Activated CD8-positive, alpha-beta memory T cell treated with anti-CD3 and anti-CD28 coated beads, Interleukin-2, amount 50 U/mL, for 1 hour (primary cell): ENCODE data around the gene TMEM178A.
"Not testable (repeated sequence)": the region's sequence is repeated elsewhere in the genome, so short reads cannot be mapped to it uniquely, and the experiment has no call there.

Experiments used
- DNase-seq: peaks from one replicate; pipeline ENCODE4 v3.0.0-alpha.2; 2020; ENCODE audit errors: extremely low read depth

TMEM178A gene

GRCh38 chr2:39715095-39715494 is 49.4 kb downstream of the TMEM178A start:
- no peak for DNase-seq

GRCh38 chr2:39715822-39716221 is 50.1 kb downstream of the TMEM178A start:
- DNase-seq = no peak

- DNase-seq = no peak
Observed at GRCh38 chr2:39717067-39717466, 51.4 kb downstream of the TMEM178A start.

DNA sequence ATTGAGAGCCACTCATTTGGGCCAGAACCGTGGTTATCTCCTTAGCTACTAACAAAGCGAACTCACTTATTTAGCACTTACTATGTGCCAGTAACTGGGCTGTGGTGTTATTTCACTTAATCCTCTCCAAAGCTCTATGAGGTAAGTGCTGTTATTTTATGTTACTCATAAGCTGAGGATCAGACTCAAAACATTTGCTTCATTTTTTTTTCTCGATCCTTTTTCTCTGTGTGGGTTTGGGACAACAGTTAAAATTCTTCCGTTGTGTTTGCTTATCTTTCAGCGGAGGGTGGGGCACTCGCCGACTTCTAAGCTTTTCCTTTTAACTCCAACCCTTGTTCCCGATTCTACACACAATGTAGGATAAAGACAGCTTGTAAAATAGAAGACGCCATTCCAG is 52.8 kb downstream of the TMEM178A start:
- DNase-seq = no peak

DNA sequence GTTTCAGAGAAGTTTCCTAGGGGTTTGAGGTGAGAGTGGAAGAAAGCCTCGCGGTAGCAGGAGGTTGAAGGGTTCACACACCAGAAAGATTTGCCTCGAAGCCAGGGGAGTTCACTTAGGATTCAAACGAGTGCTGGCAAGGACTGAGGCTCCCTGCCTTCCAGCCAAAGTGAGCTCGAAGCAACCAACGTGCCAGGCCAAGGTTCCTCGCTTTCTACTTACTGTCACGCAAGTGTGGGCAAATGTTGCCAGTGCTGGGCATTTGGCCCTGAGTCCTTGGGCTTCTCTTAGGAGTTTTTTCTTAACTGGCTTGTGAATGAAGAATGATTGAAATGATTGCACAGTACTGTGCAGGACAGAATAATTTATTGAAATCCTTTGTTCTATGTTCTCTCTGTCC is 53.6 kb downstream of the TMEM178A start:
- DNase-seq = no peak

- no peak for DNase-seq
Observed at GRCh38 chr2:39720970-39721369, 55.3 kb downstream of the TMEM178A start.

DNA sequence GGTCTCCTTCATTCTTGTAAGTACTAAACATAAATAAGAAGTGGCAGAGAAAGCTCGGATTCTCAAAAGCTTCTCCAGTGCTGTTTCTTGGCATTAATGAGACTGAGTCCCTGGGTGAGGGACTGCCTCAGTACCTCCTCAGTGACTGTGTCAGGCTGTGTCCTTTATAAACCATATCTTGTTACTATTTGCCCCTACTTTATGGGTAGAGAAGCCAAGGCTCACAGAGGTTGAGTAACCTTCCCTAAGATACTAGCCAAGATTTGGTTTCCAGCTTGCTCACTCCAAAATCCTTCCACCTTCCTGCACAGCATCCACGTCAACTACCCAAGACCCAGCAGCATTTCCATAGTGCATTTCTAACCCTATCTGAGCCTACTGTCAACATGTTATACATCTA is 57.8 kb downstream of the TMEM178A start:
- no peak for DNase-seq

- no peak for DNase-seq
Observed at GRCh38 chr2:39723946-39724827, 58.5 kb downstream of the TMEM178A start.

DNA sequence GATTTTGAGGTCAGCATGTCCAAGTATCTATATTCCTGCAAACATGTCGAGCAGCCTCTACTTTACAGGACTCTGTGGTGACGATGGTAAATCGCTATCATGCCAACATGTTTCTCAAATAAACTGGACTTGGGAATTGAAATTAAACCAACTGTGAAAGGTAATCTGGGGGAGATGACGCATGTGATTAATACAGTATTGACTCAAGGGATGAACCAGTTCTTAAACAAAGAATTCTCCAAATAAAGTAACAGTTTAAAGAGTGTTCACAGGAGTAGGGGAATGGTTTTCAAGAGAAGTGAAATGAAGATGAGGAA is 59.1 kb downstream of the TMEM178A start:
- no peak for DNase-seq

GRCh38 chr2:39725401-39725800 is 59.7 kb downstream of the TMEM178A start:
- DNase-seq = no peak

DNA sequence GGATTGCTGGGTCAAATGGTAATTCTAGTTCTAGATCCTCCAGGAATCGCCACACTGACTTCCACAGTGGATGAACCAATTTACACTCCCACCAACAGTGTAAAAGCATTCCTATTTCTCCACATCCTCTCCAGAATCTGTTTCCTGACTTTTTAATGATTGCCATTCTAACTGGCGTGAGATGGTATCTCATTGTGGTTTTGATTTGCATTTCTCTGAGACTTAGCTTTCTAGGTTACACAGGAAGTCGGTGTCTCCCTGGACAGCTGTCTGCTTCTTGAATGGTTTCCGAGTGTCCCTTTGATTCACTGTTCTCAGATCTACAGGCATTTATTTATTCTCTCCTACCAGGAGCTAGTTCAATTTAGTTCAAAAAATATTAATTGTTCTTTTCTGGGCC is 62.4 kb downstream of the TMEM178A start:
- not testable (repeated sequence) for DNase-seq

DNA sequence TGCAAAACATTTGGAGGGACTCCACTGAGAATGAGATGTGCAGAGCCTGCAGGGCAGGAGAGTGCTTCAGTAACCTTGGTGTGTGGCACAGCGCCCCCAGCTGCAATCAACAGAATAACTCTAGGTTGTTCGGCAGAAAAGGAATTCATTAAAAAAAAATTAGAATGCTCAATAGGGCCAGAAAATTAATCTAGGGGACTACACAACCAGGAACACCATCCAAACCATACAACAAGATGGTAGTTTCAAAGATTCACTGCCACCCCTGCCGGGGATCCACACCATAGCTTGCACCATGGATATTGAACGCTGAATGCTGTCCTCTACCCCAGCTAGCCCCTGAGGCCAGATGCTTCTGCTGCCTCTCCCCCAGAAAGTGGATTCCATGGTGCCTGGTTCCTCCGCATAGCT is 63.2 kb downstream of the TMEM178A start:
- no peak for DNase-seq

GRCh38 chr2:39730276-39730675 is 64.6 kb downstream of the TMEM178A start:
- DNase-seq = no peak

- DNase-seq = no peak
Observed at GRCh38 chr2:39730685-39731302, 65.1 kb downstream of the TMEM178A start.

DNA sequence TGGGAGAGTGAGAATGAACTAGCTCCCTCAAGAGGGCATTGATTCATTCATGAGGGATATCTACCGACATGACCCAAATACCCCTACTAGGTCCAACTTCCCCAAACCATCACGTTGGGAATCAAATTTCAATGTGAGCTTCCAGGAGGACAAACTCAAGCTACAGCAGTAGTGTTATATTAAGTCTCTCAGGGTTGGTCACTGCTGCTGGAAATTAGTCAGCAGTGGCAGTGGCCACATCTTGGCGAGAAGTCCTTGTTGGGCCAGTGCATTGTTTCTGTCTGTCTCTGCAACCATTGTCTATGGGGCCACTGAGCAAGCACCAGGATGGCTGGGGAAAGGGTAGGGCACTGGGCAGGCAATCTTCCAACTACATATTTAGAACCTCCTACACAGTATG is 65.8 kb downstream of the TMEM178A start:
- DNase-seq = no peak

DNA sequence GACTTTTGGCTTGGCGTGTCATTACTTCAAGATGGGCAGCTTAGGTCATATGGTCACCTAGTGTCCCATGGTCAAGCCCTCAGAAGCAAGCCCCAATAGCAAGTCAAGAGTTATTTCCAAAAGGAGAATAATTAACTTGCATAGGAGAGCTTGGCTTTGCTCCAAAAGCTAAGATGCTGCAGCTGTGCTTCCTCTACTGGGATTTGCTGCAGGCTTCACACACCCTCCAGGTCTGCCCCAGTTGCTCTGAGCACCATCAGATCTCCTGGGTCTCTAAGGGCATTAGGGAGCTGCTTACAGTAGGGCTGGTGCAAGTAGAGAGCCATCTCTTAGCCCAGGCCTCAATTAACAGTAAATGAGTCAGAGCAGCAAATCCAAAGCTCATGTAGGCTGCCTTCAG is 66.8 kb downstream of the TMEM178A start:
- no peak for DNase-seq

- DNase-seq = no peak
Observed at GRCh38 chr2:39733070-39733674, 67.5 kb downstream of the TMEM178A start.

DNA sequence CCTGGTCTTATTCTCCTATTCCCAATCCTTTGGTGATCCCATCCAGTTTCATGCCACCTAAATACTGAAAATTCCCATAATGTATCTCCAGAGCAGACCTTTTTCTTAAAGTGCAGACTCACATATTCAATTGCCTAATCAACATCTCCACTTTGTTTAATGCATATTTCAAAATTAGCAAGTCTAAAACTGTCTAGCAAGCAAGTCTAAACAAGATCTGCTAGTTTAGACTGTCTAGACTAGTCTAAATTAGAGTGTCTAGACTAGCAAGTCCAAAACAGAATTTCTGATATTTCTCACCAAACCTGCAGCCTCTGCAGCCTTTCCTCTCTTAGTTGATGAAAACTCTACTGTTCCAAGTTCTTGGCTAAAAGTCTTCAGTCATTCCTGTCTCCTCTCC is 68.7 kb downstream of the TMEM178A start:
- no peak for DNase-seq

- DNase-seq = no peak
Observed at GRCh38 chr2:39735648-39736047, 69.9 kb downstream of the TMEM178A start.

DNA sequence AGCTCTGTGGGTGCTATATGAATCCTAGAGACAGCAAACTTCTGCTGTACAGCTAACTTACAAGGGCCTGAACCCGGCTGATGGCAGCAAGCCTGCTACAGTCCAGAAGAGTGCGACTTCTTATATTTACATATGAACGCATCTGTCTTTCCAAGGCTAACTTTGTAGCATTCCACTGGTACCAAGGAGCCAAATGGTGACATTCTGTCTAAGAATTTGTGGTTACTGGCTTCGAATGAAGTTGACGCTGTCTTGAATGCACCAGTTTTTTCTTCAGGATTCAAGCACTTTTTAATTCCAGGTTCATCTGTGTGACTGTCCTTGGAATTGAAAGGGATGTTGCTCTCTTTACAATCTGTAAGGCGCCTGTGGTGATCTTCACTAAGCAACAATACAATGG is 70.9 kb downstream of the TMEM178A start:
- no peak for DNase-seq

DNA sequence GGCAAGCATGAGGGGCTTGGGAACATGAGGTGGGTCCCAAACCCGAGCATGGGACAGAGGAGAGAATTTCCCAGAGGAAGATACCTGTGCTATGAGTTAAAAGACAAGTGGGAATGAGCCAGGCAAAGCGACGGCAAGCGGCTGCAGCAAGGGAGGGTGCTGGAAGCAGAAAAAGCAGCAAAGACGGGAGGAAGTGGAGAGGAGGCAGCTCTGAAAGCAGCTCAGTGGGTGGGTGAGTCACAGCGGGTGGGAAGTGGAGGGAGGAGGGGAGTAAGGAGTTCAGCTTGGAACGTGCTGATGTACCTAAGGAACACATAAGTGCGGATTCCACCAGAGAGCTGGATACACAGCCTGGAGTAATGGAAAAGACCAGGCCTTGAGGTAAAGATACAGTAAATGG is 71.9 kb downstream of the TMEM178A start:
- no peak for DNase-seq

- DNase-seq = no peak
Observed at GRCh38 chr2:39738936-39739335, 73.2 kb downstream of the TMEM178A start.

DNA sequence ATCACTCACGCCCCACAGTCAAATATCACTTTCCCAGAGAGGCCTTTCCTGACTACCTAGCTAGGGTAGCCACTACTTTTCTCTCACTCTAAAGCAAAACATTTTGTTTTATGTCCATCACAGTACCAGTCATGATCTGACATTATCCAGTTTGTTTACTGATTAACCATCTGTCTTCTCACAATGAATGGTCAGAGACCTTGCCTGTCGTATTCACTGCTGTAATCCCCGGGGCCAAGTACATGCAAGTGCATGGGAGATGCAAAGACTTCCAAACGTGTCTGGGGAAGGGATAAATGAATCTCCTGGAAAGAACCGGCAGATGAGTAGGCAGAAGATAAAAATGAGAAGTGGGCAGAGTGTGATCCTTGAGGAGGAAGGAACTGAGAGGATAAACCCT is 73.7 kb downstream of the TMEM178A start:
- DNase-seq = no peak
